Esophagus squamous epithelium (tissue), 5 donors: ENCODE measurements around the gene ATP13A4. TPM values are rescaled to one million over a fixed set of nuclear protein-coding genes. Genes with fewer than 3 reads are reported as not detected.

ENCODE experiments used
- DNase-seq: peaks from one replicate; lab custom pipeline; 2025; lab: John Stamatoyannopoulos, UW
- H3K27ac ChIP-seq, 4 donors: fragments of 200-600 bp; sonication (generic); one replicate each; pipeline ENCODE4 v1.5.1; 2016 to 2019; ENCODE audit warnings: mild to moderate bottlenecking in 1 of 4
- H3K27me3 ChIP-seq, 4 donors: fragments of 200-600 bp; sonication (generic); 1 replicate in 3 of 4; 2 replicates in 1 of 4; pipeline versions ENCODE4 v1.5.1 to v1.6.0; 2017 to 2021; ENCODE audit warnings: antibody characterized with exemption in 1 of 4
- H3K36me3 ChIP-seq, 3 donors: fragments of 200-600 bp; sonication (generic); one replicate each; pipeline ENCODE4 v1.5.1; 2016 to 2019
- H3K4me1 ChIP-seq, 3 donors: fragments of 200-600 bp; sonication (generic); one replicate each; pipeline ENCODE4 v1.5.1; 2017 to 2019
- H3K4me3 ChIP-seq, 4 donors: fragments of 200-600 bp; sonication (generic); 1 replicate in 3 of 4; 2 replicates in 1 of 4; pipeline ENCODE4 v1.5.1; 2016 to 2019; ENCODE audit warnings: mild to moderate bottlenecking in 2 of 4, moderate library complexity in 1 of 4
- H3K9me3 ChIP-seq, 3 donors: fragments of 200-600 bp; sonication (generic); one replicate each; pipeline ENCODE4 v1.5.1; 2016 to 2019
- POLR2A ChIP-seq, 4 donors: fragments of 450-650 bp; IDR thresholded peaks; one replicate each; pipeline ENCODE4 v1.6.1; 2017; ENCODE audit warnings: antibody characterized with exemption in 4 of 4, mild to moderate bottlenecking in 4 of 4, moderate library complexity in 3 of 4
- WGBS, 2 donors: methylation state at CpG; one replicate each; pipeline ENCODE4 v1.1.5; 2018; 5-methylcytosine and 5-hydroxymethylcytosine counted together
- intact Hi-C: fragments of 100-400 bp; cut with DNase I; formaldehyde crosslinking; loops from one replicate; pipeline ENCODE4 v1.15.0; 2022
- total RNA-seq, 4 donors: library from RNA; depleted of rRNA; stranded (reverse); fragments of >200 nt; gene quantifications; one replicate each; pipeline ENCODE4 v1.1.0, GENCODE V29; 2016
- TF ChIP-seq, protein P1 (sequence below), 6 experiments: fragments of 450-650 bp in 4 of 6; fragments of 200-600 bp in 2 of 6; sonication (generic) in 2 of 6; IDR thresholded peaks; one replicate each; pipeline ENCODE4 v1.5.1; 2016 to 2019; ENCODE audit warnings: antibody characterized with exemption in 6 of 6, mild to moderate bottlenecking in 4 of 6, moderate library complexity in 4 of 6
- donor health status: DM: yes; HTN: yes; CAD: no.

ATP13A4 gene
- total RNA-seq, 4 donors from 2014 or later: 24.9 to 59.8 (median 40.5) TPM

GRCh38 chr3:193552923-193553322 lies 1.8 kb downstream of the ATP13A4 start:
- Histone ChIP-seq H3K27me3 (no peaks in the 10 kb centered on the region), H3K4me3 (peak overlapping the region in 1 of 4 donors; percentile 36)
- DNase-seq: no peak

DNA sequence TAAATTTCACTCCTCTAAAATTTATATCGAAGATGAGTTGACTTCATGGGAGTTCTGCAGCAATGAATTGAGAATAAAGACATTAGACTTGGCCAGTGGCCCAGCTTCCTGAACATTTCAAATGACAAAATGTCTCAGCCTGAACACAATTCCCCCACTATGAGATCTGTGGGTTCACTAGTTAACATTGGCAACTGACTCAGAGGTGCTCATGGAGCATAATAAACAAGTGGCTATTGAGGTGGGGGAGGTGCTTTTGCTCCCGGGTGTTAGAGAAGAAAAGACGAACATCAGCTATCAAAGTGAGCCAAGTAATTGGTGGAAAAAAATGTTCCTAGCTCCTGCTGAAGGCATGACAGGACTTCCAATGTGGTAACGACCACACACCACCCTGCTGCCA lies 6.3 kb downstream of the ATP13A4 start:
- no peak for DNase-seq
- Histone ChIP-seq H3K36me3 (no peaks in the 10 kb centered on the region), H3K4me3 (no peak overlapping the region), H3K27ac (no peak overlapping the region), H3K27me3 (no peaks in the 10 kb centered on the region), H3K9me3 (peaks cover 0 to 4% (median 0%) of the 10 kb centered on the region in 3 donors), H3K4me1 (peaks cover 0 to 11% (median 0%) of the 10 kb centered on the region in 3 donors)
- TF ChIP-seq, protein P1, sequence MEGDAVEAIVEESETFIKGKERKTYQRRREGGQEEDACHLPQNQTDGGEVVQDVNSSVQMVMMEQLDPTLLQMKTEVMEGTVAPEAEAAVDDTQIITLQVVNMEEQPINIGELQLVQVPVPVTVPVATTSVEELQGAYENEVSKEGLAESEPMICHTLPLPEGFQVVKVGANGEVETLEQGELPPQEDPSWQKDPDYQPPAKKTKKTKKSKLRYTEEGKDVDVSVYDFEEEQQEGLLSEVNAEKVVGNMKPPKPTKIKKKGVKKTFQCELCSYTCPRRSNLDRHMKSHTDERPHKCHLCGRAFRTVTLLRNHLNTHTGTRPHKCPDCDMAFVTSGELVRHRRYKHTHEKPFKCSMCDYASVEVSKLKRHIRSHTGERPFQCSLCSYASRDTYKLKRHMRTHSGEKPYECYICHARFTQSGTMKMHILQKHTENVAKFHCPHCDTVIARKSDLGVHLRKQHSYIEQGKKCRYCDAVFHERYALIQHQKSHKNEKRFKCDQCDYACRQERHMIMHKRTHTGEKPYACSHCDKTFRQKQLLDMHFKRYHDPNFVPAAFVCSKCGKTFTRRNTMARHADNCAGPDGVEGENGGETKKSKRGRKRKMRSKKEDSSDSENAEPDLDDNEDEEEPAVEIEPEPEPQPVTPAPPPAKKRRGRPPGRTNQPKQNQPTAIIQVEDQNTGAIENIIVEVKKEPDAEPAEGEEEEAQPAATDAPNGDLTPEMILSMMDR (IDR thresholded peaks at IDR 0.05): no peak
- TF ChIP-seq POLR2A (IDR thresholded peaks at IDR 0.05): no peak
- intact Hi-C loops: no loop called here
- WGBS, 2 donors: 58 to 64% methylated on average over 4 of the region's 4 CpGs

More at GRCh38 chr3:193552923-193553322, 1.8 kb downstream of the ATP13A4 start:
- 80 to 100% methylated on average over 1 of the region's 1 CpG for WGBS, 2 donors
- H3K9me3 ChIP-seq: no peaks in the 10 kb centered on the region
- peaks cover 0 to 34% (median 0%) of the 10 kb centered on the region in 3 donors for H3K4me1 ChIP-seq
- no peaks in the 10 kb centered on the region for H3K36me3 ChIP-seq
- TF ChIP-seq POLR2A (IDR thresholded peaks at IDR 0.05): no peak
- TF ChIP-seq, protein P1 (IDR thresholded peaks at IDR 0.05): no peak
- H3K27ac ChIP-seq: no peak overlapping the region
- intact Hi-C loops: no loop called here

- Histone ChIP-seq H3K27ac (no peak overlapping the region), H3K4me3 (no peak overlapping the region), H3K9me3 (peaks cover 0 to 4% (median 0%) of the 10 kb centered on the region in 3 donors), H3K4me1 (peaks cover 0 to 11% (median 0%) of the 10 kb centered on the region in 3 donors), H3K36me3 (no peaks in the 10 kb centered on the region), H3K27me3 (no peaks in the 10 kb centered on the region)
- intact Hi-C loops: no loop called here
- no peak for DNase-seq
- TF ChIP-seq, protein P1 (IDR thresholded peaks at IDR 0.05): no peak
- no peak for TF ChIP-seq POLR2A (IDR thresholded peaks at IDR 0.05)
Measured at GRCh38 chr3:193546129-193546528, 8.6 kb downstream of the ATP13A4 start.

- H3K27ac ChIP-seq: no peak overlapping the region
- H3K36me3 ChIP-seq: no peaks in the 10 kb centered on the region
- no peak for DNase-seq
- intact Hi-C loops: no loop called here
- 85 to 92% methylated on average over 1 of the region's 1 CpG for WGBS, 2 donors
- peaks cover 0 to 11% (median 0%) of the 10 kb centered on the region in 3 donors for H3K4me1 ChIP-seq
- peaks cover 0 to 4% (median 0%) of the 10 kb centered on the region in 3 donors for H3K9me3 ChIP-seq
- no peak for TF ChIP-seq POLR2A (IDR thresholded peaks at IDR 0.05)
- TF ChIP-seq, protein P1 (IDR thresholded peaks at IDR 0.05): no peak
- H3K27me3 ChIP-seq: no peaks in the 10 kb centered on the region
- no peak overlapping the region for H3K4me3 ChIP-seq
Measured at GRCh38 chr3:193545304-193545703, 9.4 kb downstream of the ATP13A4 start.

DNA sequence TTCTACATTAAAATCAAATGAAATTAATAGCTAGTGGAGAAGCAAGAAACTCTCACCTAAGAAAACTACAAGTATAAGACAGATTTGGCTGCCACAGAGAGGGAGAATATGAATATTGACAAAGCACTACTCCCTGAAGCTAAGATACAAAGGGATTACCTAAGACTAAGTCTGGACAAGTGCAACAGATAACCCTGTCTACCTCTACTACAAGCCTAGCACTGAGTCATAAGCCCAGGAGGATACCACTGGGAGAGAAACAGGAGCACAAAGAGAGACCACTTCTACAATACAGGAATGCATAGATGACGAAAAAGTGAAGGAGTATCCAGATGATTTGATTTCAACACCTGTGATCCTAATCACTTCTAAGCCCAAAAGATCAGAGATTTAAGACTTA lies 10.4 kb downstream of the ATP13A4 start:
- H3K4me1 ChIP-seq: peaks cover 0 to 11% (median 0%) of the 10 kb centered on the region in 3 donors
- H3K27ac ChIP-seq: no peak overlapping the region
- intact Hi-C loops: no loop called here
- TF ChIP-seq, protein P1 (IDR thresholded peaks at IDR 0.05): no peak
- no peak for TF ChIP-seq POLR2A (IDR thresholded peaks at IDR 0.05)
- no peaks in the 10 kb centered on the region for H3K27me3 ChIP-seq
- WGBS, 2 donors: 8 to 28% methylated on average over 1 of the region's 1 CpG
- peaks cover 0 to 4% (median 0%) of the 10 kb centered on the region in 3 donors for H3K9me3 ChIP-seq
- no peak overlapping the region for H3K4me3 ChIP-seq
- H3K36me3 ChIP-seq: no peaks in the 10 kb centered on the region
- DNase-seq: no peak
